HEK293 (cell line): ENCODE measurements around the gene TMEM212.

Experiments
- EGR2 ChIP-seq: fragments of 450-650 bp; formaldehyde crosslinking; IDR thresholded peaks from 2 replicates; pipeline ENCODE4 v1.5.1; 2016; ENCODE audit warnings: low read depth, missing biosample characterization, missing genetic modification characterization
- FEZF1 ChIP-seq: fragments of 450-650 bp; formaldehyde crosslinking; IDR thresholded peaks from 2 replicates; pipeline ENCODE4 v1.5.1; 2016; ENCODE audit warnings: missing biosample characterization, missing genetic modification characterization
- HOXC10 ChIP-seq: sonication (generic); formaldehyde crosslinking; IDR thresholded peaks from 2 replicates; pipeline ENCODE4 v1.8.1; 2023; ENCODE audit warnings: mild to moderate bottlenecking, missing genetic modification reagents
- KLF16 ChIP-seq: fragments of 450-650 bp; formaldehyde crosslinking; IDR thresholded peaks from 2 replicates; pipeline ENCODE4 v1.5.1; 2017; ENCODE audit warnings: missing biosample characterization, missing genetic modification characterization
- MYNN ChIP-seq: fragments of 450-650 bp; formaldehyde crosslinking; IDR thresholded peaks from 2 replicates; pipeline ENCODE4 v1.5.1; 2016; ENCODE audit warnings: missing biosample characterization, missing genetic modification characterization, borderline replicate concordance
- PRDM1 ChIP-seq: fragments of 450-650 bp; formaldehyde crosslinking; IDR thresholded peaks from 2 replicates; pipeline ENCODE4; 2016; ENCODE audit warnings: missing biosample characterization, missing genetic modification characterization
- PRDM2 ChIP-seq: fragments of 450-650 bp; formaldehyde crosslinking; IDR thresholded peaks from 2 replicates; pipeline ENCODE4 v1.5.1; 2016; ENCODE audit warnings: missing biosample characterization, missing genetic modification characterization, borderline replicate concordance
- REPIN1 ChIP-seq: fragments of 450-650 bp; formaldehyde crosslinking; IDR thresholded peaks from 2 replicates; pipeline ENCODE4 v1.5.1; 2017; ENCODE audit warnings: missing biosample characterization, missing genetic modification characterization, low read depth
- SP3 ChIP-seq: fragments of 450-650 bp; formaldehyde crosslinking; IDR thresholded peaks from 2 replicates; pipeline ENCODE4 v1.5.1; 2016; ENCODE audit warnings: missing biosample characterization, missing genetic modification characterization
- TCF7L2 ChIP-seq: IDR thresholded peaks from 2 replicates; pipeline ENCODE4 v1.6.1; 2011; ENCODE audit warnings: low read depth, mild to moderate bottlenecking, inconsistent platforms, low read length, moderate library complexity, borderline replicate concordance
- TRIM28 ChIP-seq: IDR thresholded peaks from 2 replicates; pipeline ENCODE4 v1.6.1; 2011; ENCODE audit warnings: low read length, control low read depth, borderline replicate concordance
- YY1 ChIP-seq: fragments of 450-650 bp; formaldehyde crosslinking; IDR thresholded peaks from 2 replicates; pipeline ENCODE4 v1.5.1; 2018; ENCODE audit warnings: missing biosample characterization, missing genetic modification characterization
- YY2 ChIP-seq: fragments of 450-650 bp; formaldehyde crosslinking; IDR thresholded peaks from 2 replicates; pipeline ENCODE4 v1.5.1; 2016; ENCODE audit warnings: missing biosample characterization, missing genetic modification characterization
- ZBTB10 ChIP-seq: fragments of 450-650 bp; formaldehyde crosslinking; IDR thresholded peaks from 2 replicates; pipeline ENCODE4 v1.5.1; 2016; ENCODE audit warnings: missing biosample characterization, missing genetic modification characterization
- ZBTB11 ChIP-seq: fragments of 450-650 bp; formaldehyde crosslinking; conservative IDR thresholded peaks from 2 replicates; pipeline ENCODE4 v1.5.1; 2016; ENCODE audit warnings: low read depth, missing biosample characterization, missing genetic modification characterization
- ZIC2 ChIP-seq: fragments of 450-650 bp; formaldehyde crosslinking; IDR thresholded peaks from 2 replicates; pipeline ENCODE4 v1.5.1; 2016; ENCODE audit warnings: missing biosample characterization, missing genetic modification characterization
- ZNF112 ChIP-seq: fragments of 450-650 bp; formaldehyde crosslinking; IDR thresholded peaks from 2 replicates; pipeline ENCODE4 v1.5.0; 2017; ENCODE audit warnings: missing biosample characterization, missing genetic modification characterization
- ZNF146 ChIP-seq: fragments of 450-650 bp; formaldehyde crosslinking; IDR thresholded peaks from 2 replicates; pipeline ENCODE4 v1.5.1; 2016; ENCODE audit warnings: missing biosample characterization, missing genetic modification characterization
- ZNF148 ChIP-seq: fragments of 450-650 bp; formaldehyde crosslinking; IDR thresholded peaks from 2 replicates; pipeline ENCODE4 v1.5.0; 2017; ENCODE audit warnings: missing biosample characterization, missing genetic modification characterization, borderline replicate concordance
- ZNF202 ChIP-seq: fragments of 450-650 bp; formaldehyde crosslinking; IDR thresholded peaks from 2 replicates; pipeline ENCODE4 v1.5.1; 2016; ENCODE audit warnings: missing biosample characterization, missing genetic modification characterization, borderline replicate concordance
- ZNF366 ChIP-seq: fragments of 450-650 bp; formaldehyde crosslinking; conservative IDR thresholded peaks from 2 replicates; pipeline ENCODE4 v1.5.1; 2016; ENCODE audit warnings: missing biosample characterization, missing genetic modification characterization
- ZNF558 ChIP-seq: fragments of 450-650 bp; formaldehyde crosslinking; IDR thresholded peaks from 2 replicates; pipeline ENCODE4 v1.5.1; 2016; ENCODE audit warnings: missing biosample characterization, missing genetic modification characterization
- ZNF768 ChIP-seq: fragments of 450-650 bp; formaldehyde crosslinking; IDR thresholded peaks from 2 replicates; pipeline ENCODE4 v1.5.1; 2018; ENCODE audit warnings: missing biosample characterization, mild to moderate bottlenecking, missing genetic modification characterization
- ZNF776 ChIP-seq: fragments of 450-650 bp; formaldehyde crosslinking; IDR thresholded peaks from 2 replicates; pipeline ENCODE4 v1.5.0; 2017; ENCODE audit warnings: missing biosample characterization, missing genetic modification characterization, borderline replicate concordance
- ZSCAN16 ChIP-seq: fragments of 450-650 bp; formaldehyde crosslinking; IDR thresholded peaks from 2 replicates; pipeline ENCODE4 v1.5.1; 2016; ENCODE audit warnings: missing biosample characterization, missing genetic modification characterization
- ZXDB ChIP-seq: fragments of 450-650 bp; formaldehyde crosslinking; IDR thresholded peaks from 2 replicates; pipeline ENCODE4 v1.5.1; 2016; ENCODE audit warnings: missing biosample characterization, missing genetic modification characterization

TMEM212 gene

GRCh38 chr3:171801738-171802589, 41.2 kb upstream of the TMEM212 start (continued):
- no peak for TF ChIP-seq ZNF148 (tag by site-specific recombination)
- no peak; the same call in 1 of the 2 replicates for TF ChIP-seq ZNF558 (tag by site-specific recombination)
- TF ChIP-seq ZIC2 (tag by site-specific recombination) = no peak
- no peak for TF ChIP-seq EGR2
- no peak for TF ChIP-seq TCF7L2
- peak; percentile 95 for TF ChIP-seq FEZF1
- no peak for TF ChIP-seq ZNF112 (tag by site-specific recombination)
- TF ChIP-seq YY1 (tag by site-specific recombination) = no peak
- no peak for TF ChIP-seq ZBTB11 (tag by site-specific recombination)
- TF ChIP-seq PRDM2 (tag by site-specific recombination) = no peak
- TF ChIP-seq YY2 (tag by site-specific recombination) = no peak
- TF ChIP-seq REPIN1 = no peak
- TF ChIP-seq ZNF776 (tag by site-specific recombination) = no peak
- peak; percentile 50; the same call in 1 of the 2 replicates for TF ChIP-seq ZNF146
- TF ChIP-seq ZBTB10 (tag by site-specific recombination) = no peak
- no peak for TF ChIP-seq MYNN (tag by site-specific recombination)
- TF ChIP-seq ZNF366 (tag by site-specific recombination) = peak; percentile 81
- TF ChIP-seq HOXC10 (CRISPR knock-in tag) = no peak
- no peak for TF ChIP-seq ZSCAN16 (tag by site-specific recombination)
- TF ChIP-seq ZNF202 (tag by site-specific recombination) = no peak
- TF ChIP-seq ZXDB = no peak
- TF ChIP-seq ZNF768 (tag by site-specific recombination) = no peak
- no peak for TF ChIP-seq PRDM1 (tag by site-specific recombination)
- TF ChIP-seq KLF16 (tag by site-specific recombination) = no peak
- peak; percentile 41; the same call in 1 of the 2 replicates for TF ChIP-seq TRIM28
- no peak for TF ChIP-seq SP3
